ENCODE data around the gene TRIM52. TPM values are rescaled to one million over a fixed set of nuclear protein-coding genes. Genes with fewer than 3 reads are reported as not detected.
"Not testable (repeated sequence)": the region's sequence is repeated elsewhere in the genome, so short reads cannot be mapped to it uniquely, and the experiment has no call there.

TRIM52 gene
- total RNA-seq, 4 donors from 2014 or later: 2.0 to 11.1 (median 3.3) TPM

GRCh38 chr5:181212080-181212479 lies 48.9 kb downstream of the TRIM52 start:
- H3K27me3 ChIP-seq: no peaks in the 10 kb centered on the region
- no peak for TF ChIP-seq CTCF (IDR thresholded peaks at IDR 0.05)
- no peak for TF ChIP-seq POLR2A (IDR thresholded peaks at IDR 0.05)
- DNase-seq: no peak
- intact Hi-C loops (cut with DNase I): no loop called here
- peaks cover 0 to 27% (median 10%) of the 10 kb centered on the region in 3 donors for H3K4me1 ChIP-seq
- WGBS, 2 donors: 90 to 93% methylated on average over 6 of the region's 6 CpGs
- no peak overlapping the region for H3K27ac ChIP-seq
- H3K4me3 ChIP-seq: no peak overlapping the region
- H3K36me3 ChIP-seq: no peaks in the 10 kb centered on the region
- H3K9me3 ChIP-seq: no peaks in the 10 kb centered on the region

GRCh38 chr5:181211208-181211607 lies 49.7 kb downstream of the TRIM52 start:
- no peak for DNase-seq
- WGBS, 2 donors: 49 to 58% methylated on average over 7 of the region's 7 CpGs
- Histone ChIP-seq H3K27ac (no peak overlapping the region), H3K9me3 (no peaks in the 10 kb centered on the region), H3K36me3 (no peaks in the 10 kb centered on the region), H3K4me3 (no peak overlapping the region), H3K27me3 (no peaks in the 10 kb centered on the region), H3K4me1 (peaks cover under 1 to 27% (median 8%) of the 10 kb centered on the region in 3 donors)
- intact Hi-C loops (cut with DNase I): no loop called here
- TF ChIP-seq CTCF (IDR thresholded peaks at IDR 0.05): no peak
- no peak for TF ChIP-seq POLR2A (IDR thresholded peaks at IDR 0.05)

- H3K9me3 ChIP-seq; intact Hi-C loops (cut with DNase I); DNase-seq; H3K27me3 ChIP-seq; H3K36me3 ChIP-seq; H3K27ac ChIP-seq; H3K4me3 ChIP-seq: not testable (repeated sequence)
- H3K4me1 ChIP-seq: peaks cover 5 to 27% (median 10%) of the 10 kb centered on the region in 3 donors
- WGBS, 2 donors: 75 to 81% methylated on average over 14 to 17 of the region's 17 CpGs
These were observed 50.2 kb downstream of the TRIM52 start for GRCh38 chr5:181210698-181211097.

- H3K36me3 ChIP-seq; intact Hi-C loops (cut with DNase I); H3K9me3 ChIP-seq; H3K4me3 ChIP-seq; DNase-seq; H3K27ac ChIP-seq; H3K27me3 ChIP-seq: not testable (repeated sequence)
- H3K4me1 ChIP-seq: peaks cover 7 to 33% (median 15%) of the 10 kb centered on the region in 3 donors
- 73 to 83% methylated on average over 10 to 11 of the region's 11 CpGs for WGBS, 2 donors
These were observed 50.8 kb downstream of the TRIM52 start for GRCh38 chr5:181210148-181210547.

GRCh38 chr5:181209006-181209405 lies 51.9 kb downstream of the TRIM52 start:
- DNase-seq; intact Hi-C loops (cut with DNase I); H3K27me3 ChIP-seq; H3K27ac ChIP-seq; H3K36me3 ChIP-seq; H3K9me3 ChIP-seq; H3K4me3 ChIP-seq: not testable (repeated sequence)
- peaks cover 7 to 44% (median 17%) of the 10 kb centered on the region in 3 donors for H3K4me1 ChIP-seq
- 85 to 87% methylated on average over 22 to 23 of the region's 24 CpGs for WGBS, 2 donors

GRCh38 chr5:181207960-181208253 lies 53.0 kb downstream of the TRIM52 start:
- intact Hi-C loops (cut with DNase I): no loop called here
- Histone ChIP-seq H3K27ac (peak overlapping the region; percentile 50 to 91 (median 90)), H3K4me3 (peak overlapping the region in 2 of 4 donors; percentile 82 to 87), H3K27me3 (no peaks in the 10 kb centered on the region), H3K36me3 (no peaks in the 10 kb centered on the region), H3K4me1 (peaks cover 13 to 55% (median 28%) of the 10 kb centered on the region in 3 donors), H3K9me3 (no peaks in the 10 kb centered on the region)
- no peak for DNase-seq
- 37% methylated on average over 3 of the region's 3 CpGs for WGBS, 2 donors
- TF ChIP-seq CTCF (IDR thresholded peaks at IDR 0.05) (no peak), POLR2A (IDR thresholded peaks at IDR 0.05) (no peak)

Data from esophagus squamous epithelium (tissue), 5 donors.